ENCODE measurements around the gene HDHD5. TPM values are rescaled to one million over a fixed set of nuclear protein-coding genes. Genes with fewer than 3 reads are reported as not detected.

HDHD5 gene
- total RNA-seq, 1 experiment from 2014 or later, result 68.4 TPM

DNA sequence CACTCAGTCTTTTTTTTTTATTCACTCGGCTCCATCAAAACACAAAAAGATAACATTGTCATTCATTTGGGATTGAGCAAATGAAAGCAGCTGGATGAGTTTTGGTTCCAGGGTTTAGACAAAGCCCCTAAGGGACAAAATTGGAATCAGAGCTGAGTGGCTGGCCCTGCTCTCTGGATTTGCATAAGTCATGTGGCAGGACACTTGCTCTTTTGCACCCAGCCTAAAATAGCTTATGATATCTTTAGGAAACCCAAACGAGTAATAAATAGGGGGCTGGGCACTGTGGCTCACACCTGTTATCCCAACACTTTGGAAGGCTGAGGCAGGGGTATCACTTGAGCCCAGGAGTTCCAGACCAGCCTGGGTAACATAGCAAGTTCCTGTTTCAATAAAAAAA, 27.0 kb downstream of the HDHD5 start:
- Histone ChIP-seq H4K91ac (ENCODE audit: insufficient read length, low read depth, low read length) (no peak overlapping the region), H3K56ac (ENCODE audit: insufficient read length, low read depth, low read length) (no peak overlapping the region)

More for the DNA sequence above, 27.0 kb downstream of the HDHD5 start:
- no peak overlapping the region for H2BK15ac ChIP-seq (ENCODE audit: low read depth, low read length)
- TF ChIP-seq, protein P1, sequence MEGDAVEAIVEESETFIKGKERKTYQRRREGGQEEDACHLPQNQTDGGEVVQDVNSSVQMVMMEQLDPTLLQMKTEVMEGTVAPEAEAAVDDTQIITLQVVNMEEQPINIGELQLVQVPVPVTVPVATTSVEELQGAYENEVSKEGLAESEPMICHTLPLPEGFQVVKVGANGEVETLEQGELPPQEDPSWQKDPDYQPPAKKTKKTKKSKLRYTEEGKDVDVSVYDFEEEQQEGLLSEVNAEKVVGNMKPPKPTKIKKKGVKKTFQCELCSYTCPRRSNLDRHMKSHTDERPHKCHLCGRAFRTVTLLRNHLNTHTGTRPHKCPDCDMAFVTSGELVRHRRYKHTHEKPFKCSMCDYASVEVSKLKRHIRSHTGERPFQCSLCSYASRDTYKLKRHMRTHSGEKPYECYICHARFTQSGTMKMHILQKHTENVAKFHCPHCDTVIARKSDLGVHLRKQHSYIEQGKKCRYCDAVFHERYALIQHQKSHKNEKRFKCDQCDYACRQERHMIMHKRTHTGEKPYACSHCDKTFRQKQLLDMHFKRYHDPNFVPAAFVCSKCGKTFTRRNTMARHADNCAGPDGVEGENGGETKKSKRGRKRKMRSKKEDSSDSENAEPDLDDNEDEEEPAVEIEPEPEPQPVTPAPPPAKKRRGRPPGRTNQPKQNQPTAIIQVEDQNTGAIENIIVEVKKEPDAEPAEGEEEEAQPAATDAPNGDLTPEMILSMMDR (conservative IDR thresholded peaks at IDR 0.05), result no peak; the same call in 2 of the 3 replicates
- no peaks in the 10 kb centered on the region for H3K9me3 ChIP-seq (ENCODE audit: control insufficient read depth, low read depth, low read length)
- no peak overlapping the region for H4K5ac ChIP-seq (ENCODE audit: insufficient read length, low read depth, low read length)
- no peaks in the 10 kb centered on the region for H3K79me2 ChIP-seq (ENCODE audit: insufficient read depth, low read length)
- H3K27me3 Mint-ChIP-seq (ENCODE audit: low read depth), result no peaks in the 10 kb centered on the region; the same call in none of the 2 replicates
- H3T11ph ChIP-seq (ENCODE audit: low read length), result no peak overlapping the region
- no peak overlapping the region; a peak in 1 of 7 replicates for H3K27ac Mint-ChIP-seq
- no peak overlapping the region for H2BK5ac ChIP-seq (ENCODE audit: insufficient read length, low read length)
- H3K27me3 ChIP-seq (ENCODE audit: insufficient read depth, low read length), result no peaks in the 10 kb centered on the region
- H3K9ac ChIP-seq (ENCODE audit: extremely low read depth, insufficient read length, low read length), result no peak overlapping the region
- H3K79me1 ChIP-seq (ENCODE audit: insufficient read depth, low read depth, low read length, poor library complexity, severe bottlenecking), result no peaks in the 10 kb centered on the region
- H3K4me1 Mint-ChIP-seq, result peaks cover 13 to 14% of the 10 kb centered on the region in 2 experiments
- no peaks in the 10 kb centered on the region for H3K4me1 ChIP-seq (ENCODE audit: insufficient read depth, low read length)
- no peak overlapping the region for H3K4ac ChIP-seq (ENCODE audit: low read depth, low read length)
- H2BK120ac ChIP-seq (ENCODE audit: low read depth, low read length, poor library complexity, severe bottlenecking), result no peak overlapping the region
- H3K23me2 ChIP-seq (ENCODE audit: insufficient read length, low read depth, low read length, poor library complexity, severe bottlenecking), result no peaks in the 10 kb centered on the region
- H2BK20ac ChIP-seq (ENCODE audit: low read depth, low read length, poor library complexity, severe bottlenecking), result no peak overlapping the region
- H3K9me3 Mint-ChIP-seq, result no peaks in the 10 kb centered on the region
- no peak overlapping the region for H2BK12ac ChIP-seq (ENCODE audit: insufficient read length, low read depth, low read length)
- no peak overlapping the region for H3K27ac ChIP-seq (ENCODE audit: insufficient read length, low read depth, low read length)
- no peak for DNase-seq
- H2AK5ac ChIP-seq (ENCODE audit: insufficient read length, low read length), result no peak overlapping the region
- H3K14ac ChIP-seq (ENCODE audit: insufficient read depth, low read length), result no peak overlapping the region
- H3K4me2 ChIP-seq (ENCODE audit: insufficient read depth, insufficient read length, low read length), result no peak overlapping the region
- H3K23ac ChIP-seq (ENCODE audit: insufficient read length, low read depth, low read length), result no peak overlapping the region
- peaks cover 9 to 17% (median 9%) of the 10 kb centered on the region in 3 experiments for H3K36me3 Mint-ChIP-seq (ENCODE audit: insufficient read depth in 1 of 3, low read depth in 3 of 3)
- H4K20me1 ChIP-seq (ENCODE audit: control insufficient read depth, insufficient read depth, insufficient read length), result no peaks in the 10 kb centered on the region
- no peak overlapping the region for H2AFZ ChIP-seq (ENCODE audit: low read length)
- H4K8ac ChIP-seq (replicated peaks; ENCODE audit: insufficient read length, low read depth, low read length), result no peak overlapping the region
- no peak overlapping the region for H3K4me3 Mint-ChIP-seq
- no CpG with 5 or more reads among the region's 2 CpGs for WGBS (ENCODE audit: extremely low coverage, insufficient read length, low lambda C conversion rate)
- no peak overlapping the region for H3K18ac ChIP-seq (ENCODE audit: insufficient read length, low read depth, low read length)
